Measurements from ENCODE around the gene NAGPA. TPM values are rescaled to one million over a fixed set of nuclear protein-coding genes. Genes with fewer than 3 reads are reported as not detected.

Gene NAGPA
- total and polyA plus RNA-seq, 2 of the 13 experiments (the other 11 are each of a cell fraction or from before 2014, with no cell fraction given) = 27.1 to 60.3 TPM

DNA sequence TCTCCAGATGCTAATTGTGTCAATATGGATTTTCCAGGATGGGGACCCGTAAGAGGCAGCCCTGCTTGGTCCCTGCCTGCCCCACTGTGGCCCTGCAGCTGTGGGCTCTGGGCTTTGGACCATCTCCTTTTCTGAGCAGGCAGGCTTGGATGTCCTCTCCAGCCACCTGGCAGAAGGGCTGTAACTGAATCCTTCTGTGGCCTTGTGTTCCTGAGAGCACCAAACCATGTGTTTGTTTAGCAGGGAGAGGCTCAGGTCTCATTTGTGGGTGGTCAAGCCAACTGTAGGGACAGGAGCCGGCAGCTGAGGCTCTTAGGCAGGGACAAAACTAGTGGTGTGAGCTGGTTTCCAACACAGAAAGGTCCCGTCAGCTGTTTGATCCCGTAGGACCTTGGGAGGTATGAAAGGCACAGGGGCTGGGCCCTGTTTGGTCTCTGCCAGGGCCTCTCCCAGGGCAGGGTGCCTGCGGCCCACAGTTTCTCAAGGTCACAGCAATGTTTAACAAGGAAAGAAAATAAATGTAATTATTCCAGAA lies 57.1 kb downstream of the NAGPA start (continued):
- TF ChIP-seq, protein P1, sequence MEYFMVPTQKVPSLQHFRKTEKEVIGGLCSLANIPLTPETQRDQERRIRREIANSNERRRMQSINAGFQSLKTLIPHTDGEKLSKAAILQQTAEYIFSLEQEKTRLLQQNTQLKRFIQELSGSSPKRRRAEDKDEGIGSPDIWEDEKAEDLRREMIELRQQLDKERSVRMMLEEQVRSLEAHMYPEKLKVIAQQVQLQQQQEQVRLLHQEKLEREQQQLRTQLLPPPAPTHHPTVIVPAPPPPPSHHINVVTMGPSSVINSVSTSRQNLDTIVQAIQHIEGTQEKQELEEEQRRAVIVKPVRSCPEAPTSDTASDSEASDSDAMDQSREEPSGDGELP (IDR thresholded peaks at IDR 0.05; ENCODE audit: borderline replicate concordance, low read depth) = peak; percentile 65; the same call in 1 of the 2 replicates
- no peak for TF ChIP-seq NFIC (IDR thresholded peaks at IDR 0.05; ENCODE audit: low read length)
- no peak for TF ChIP-seq PTBP1 (IDR thresholded peaks at IDR 0.05; ENCODE audit: low read depth, low read length, poor library complexity, severe bottlenecking)
- TF ChIP-seq ISX (CRISPR knock-in tag; conservative IDR thresholded peaks at IDR 0.05) = no peak
- TF ChIP-seq, protein P2, sequence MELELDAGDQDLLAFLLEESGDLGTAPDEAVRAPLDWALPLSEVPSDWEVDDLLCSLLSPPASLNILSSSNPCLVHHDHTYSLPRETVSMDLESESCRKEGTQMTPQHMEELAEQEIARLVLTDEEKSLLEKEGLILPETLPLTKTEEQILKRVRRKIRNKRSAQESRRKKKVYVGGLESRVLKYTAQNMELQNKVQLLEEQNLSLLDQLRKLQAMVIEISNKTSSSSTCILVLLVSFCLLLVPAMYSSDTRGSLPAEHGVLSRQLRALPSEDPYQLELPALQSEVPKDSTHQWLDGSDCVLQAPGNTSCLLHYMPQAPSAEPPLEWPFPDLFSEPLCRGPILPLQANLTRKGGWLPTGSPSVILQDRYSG (CRISPR knock-in tag; IDR thresholded peaks at IDR 0.05) = no peak
- TF ChIP-seq ZNF781 (CRISPR knock-in tag; IDR thresholded peaks at IDR 0.05; ENCODE audit: borderline replicate concordance, not compliant biosample characterization) = no peak
- TF ChIP-seq ZNF512 (CRISPR knock-in tag; IDR thresholded peaks at IDR 0.05) = peak; percentile 61; the same call in 1 of the 2 replicates
- TF ChIP-seq ZNF24 (IDR thresholded peaks at IDR 0.05) = no peak
- peak; percentile 55; the same call in 1 of the 2 replicates for TF ChIP-seq IKZF5 (CRISPR knock-in tag; IDR thresholded peaks at IDR 0.05)
- TF ChIP-seq ZNF329 (CRISPR knock-in tag; IDR thresholded peaks at IDR 0.05; ENCODE audit: low read depth) = no peak
- TF ChIP-seq ZNF605 (CRISPR knock-in tag; IDR thresholded peaks at IDR 0.05) = peak; percentile 44; the same call in 1 of the 2 replicates
- no peak for TF ChIP-seq ATM (IDR thresholded peaks at IDR 0.05; ENCODE audit: borderline replicate concordance)
- no peak for TF ChIP-seq SMARCE1 (IDR thresholded peaks at IDR 0.05; ENCODE audit: borderline replicate concordance)
- 0 out of 2 replicates have a peak, but pooled peaks have one; percentile 38 for TF ChIP-seq ZNF550 (CRISPR knock-in tag; IDR thresholded peaks at IDR 0.05; ENCODE audit: borderline replicate concordance)
- TF ChIP-seq RXRA (CRISPR knock-in tag; IDR thresholded peaks at IDR 0.05) = 0 out of 2 replicates have a peak, but pooled peaks have one; percentile 18
- no peak for TF ChIP-seq ASH2L (IDR thresholded peaks at IDR 0.05; ENCODE audit: insufficient read length, low read depth, low read length)
- TF ChIP-seq FOXJ3 (CRISPR knock-in tag; IDR thresholded peaks at IDR 0.05; ENCODE audit: borderline replicate concordance) = 0 out of 2 replicates have a peak, but pooled peaks have one; percentile 54
- no peak for TF ChIP-seq ZBTB1 (CRISPR knock-in tag; IDR thresholded peaks at IDR 0.05; ENCODE audit: borderline replicate concordance)
- TF ChIP-seq CBX2 (IDR thresholded peaks at IDR 0.05; ENCODE audit: low read depth, low read length) = no peak
- TF ChIP-seq CBX2 (CRISPR knock-in tag; IDR thresholded peaks at IDR 0.05; ENCODE audit: low read depth) = no peak
- no peak for TF ChIP-seq SUZ12 (IDR thresholded peaks at IDR 0.05; ENCODE audit: low read depth, low read length)
- peak; percentile 32; the same call in 1 of the 2 replicates for TF ChIP-seq SOX5 (CRISPR knock-in tag; IDR thresholded peaks at IDR 0.05; ENCODE audit: borderline replicate concordance)
- TF ChIP-seq ZNF253 (CRISPR knock-in tag; IDR thresholded peaks at IDR 0.05; ENCODE audit: borderline replicate concordance) = no peak
- no peak for TF ChIP-seq KDM6A (CRISPR knock-in tag; IDR thresholded peaks at IDR 0.05; ENCODE audit: low read depth)
- no peak for TF ChIP-seq ZNF337 (CRISPR knock-in tag; IDR thresholded peaks at IDR 0.05; ENCODE audit: borderline replicate concordance, low read depth)
- TF ChIP-seq TBX2 (CRISPR knock-in tag; IDR thresholded peaks at IDR 0.05; ENCODE audit: borderline replicate concordance) = peak; percentile 41
- no peak for TF ChIP-seq SCMH1 (CRISPR knock-in tag; IDR thresholded peaks at IDR 0.05; ENCODE audit: borderline replicate concordance)
- TF ChIP-seq SMARCC2 (IDR thresholded peaks at IDR 0.05) = no peak

Data from HepG2 (cell line).